GM19324 (cell line): ENCODE results near the gene TAF13.

Experiments
- ATAC-seq: cut with Tn5 transposase; IDR thresholded peaks from one replicate; pipeline ENCODE4 v1.9.1; 2021; ENCODE audit warnings: mild to moderate bottlenecking, moderate library complexity; ENCODE audit not compliant: unreplicated experiment, low FRiP score

Gene TAF13, protein sequence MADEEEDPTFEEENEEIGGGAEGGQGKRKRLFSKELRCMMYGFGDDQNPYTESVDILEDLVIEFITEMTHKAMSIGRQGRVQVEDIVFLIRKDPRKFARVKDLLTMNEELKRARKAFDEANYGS

DNA sequence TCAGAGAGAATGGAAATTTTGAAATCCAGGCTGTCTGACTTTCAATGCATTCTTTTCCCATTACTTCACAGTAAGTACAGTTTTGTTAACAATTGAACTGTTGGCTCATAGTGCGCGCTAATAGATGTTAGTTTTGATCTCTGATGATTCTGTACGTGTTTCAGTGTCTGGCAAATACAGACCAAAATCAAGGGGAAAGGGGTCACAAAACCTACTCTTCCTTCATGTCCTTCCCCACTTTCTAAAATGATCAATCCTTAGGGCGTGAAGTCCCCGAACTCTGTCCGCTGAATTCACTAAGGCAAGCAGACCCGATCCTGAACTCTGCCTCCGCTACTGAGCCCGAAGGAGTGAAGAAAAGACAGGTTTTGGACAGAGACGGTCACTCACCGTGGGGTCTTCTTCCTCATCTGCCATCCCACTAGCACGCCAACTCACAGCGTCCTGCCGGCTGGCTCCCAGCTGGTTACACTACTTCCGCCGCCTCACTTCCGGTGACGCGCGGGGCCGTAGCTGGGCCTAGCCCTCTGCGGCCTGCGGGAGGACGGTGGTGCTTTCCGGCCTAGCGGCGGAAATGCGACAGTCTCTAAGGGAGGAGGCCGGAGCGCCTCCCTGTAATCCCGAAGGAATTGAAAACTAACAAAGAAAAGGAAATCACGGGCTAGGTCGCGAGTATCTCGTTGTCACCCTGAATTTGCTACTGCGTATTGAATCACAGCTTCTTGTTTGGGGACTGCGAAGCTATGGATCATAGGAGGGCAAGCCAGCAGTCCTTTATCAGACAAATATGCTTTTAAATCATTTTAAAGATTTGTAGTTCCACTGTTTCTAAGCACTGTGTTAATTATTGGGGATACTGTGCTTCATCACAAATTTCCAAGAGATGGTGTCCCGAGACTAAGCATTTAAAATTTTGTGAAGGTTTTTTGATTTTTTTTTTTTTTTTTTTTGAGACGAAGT is at the start of gene TAF13:
TAF13 (minus strand) TSS at position 473 of the 960 bp plus-strand sequence; CDS start at position 417, 56 bp downstream.
- ATAC-seq: peak; percentile 98

DNA sequence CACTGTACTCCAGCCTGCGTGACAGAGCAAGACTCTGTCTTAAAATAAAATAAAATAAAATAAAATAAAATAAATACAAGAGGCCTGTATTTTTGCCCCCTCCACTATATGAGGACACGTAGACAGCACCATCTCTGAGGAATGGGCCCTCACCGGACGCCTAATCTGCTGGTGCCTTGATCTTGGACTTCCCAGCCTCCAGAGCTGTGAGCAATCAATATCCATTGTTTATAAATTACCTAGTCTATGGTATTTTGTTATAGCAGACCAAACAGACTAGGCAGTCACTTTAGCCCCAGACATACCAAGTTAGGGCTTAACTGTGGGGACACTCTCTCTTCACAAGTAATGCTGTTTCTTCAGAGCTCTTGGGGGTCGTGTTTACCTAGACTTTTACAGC is 44.6 kb upstream of the TAF13 start:
- no peak for ATAC-seq

DNA sequence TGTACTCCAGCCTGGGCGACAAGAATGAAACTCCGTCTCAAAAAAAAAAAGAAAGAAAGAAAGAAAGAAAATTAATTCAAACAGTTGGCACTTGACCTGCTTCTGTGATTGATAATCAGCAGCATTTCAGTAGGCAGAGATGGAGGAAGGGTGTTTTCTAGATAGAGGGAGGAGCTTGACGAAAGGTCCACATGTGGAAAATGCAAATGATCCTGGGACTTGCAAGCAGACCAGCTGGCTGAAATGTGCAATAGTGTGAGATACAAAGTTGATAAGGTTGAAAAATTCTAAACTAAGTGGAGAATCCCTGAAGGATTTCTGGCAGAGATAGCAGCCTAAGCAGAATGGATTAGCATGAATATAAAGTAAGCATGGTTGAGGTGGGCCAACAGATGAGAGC is 42.3 kb upstream of the TAF13 start:
- no peak for ATAC-seq

DNA sequence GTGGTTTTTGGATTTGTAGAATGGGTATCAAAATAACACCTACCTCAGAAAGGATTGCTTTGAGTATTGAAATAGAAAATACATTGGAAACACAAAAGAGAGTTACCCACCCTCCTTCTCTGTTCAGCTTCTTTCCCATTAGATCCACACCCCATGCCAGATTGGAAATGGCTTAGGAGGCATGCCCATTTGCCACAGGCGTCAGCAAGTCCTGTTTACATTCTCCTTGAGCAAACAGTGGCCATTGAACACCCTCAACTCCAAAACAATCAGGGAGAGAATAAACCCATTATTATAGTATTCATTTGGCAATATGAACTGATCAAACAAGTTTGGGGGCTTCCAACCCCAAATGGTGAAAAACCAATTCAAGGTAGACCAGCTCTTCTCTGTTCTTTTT is 40.5 kb upstream of the TAF13 start:
- ATAC-seq: no peak

DNA sequence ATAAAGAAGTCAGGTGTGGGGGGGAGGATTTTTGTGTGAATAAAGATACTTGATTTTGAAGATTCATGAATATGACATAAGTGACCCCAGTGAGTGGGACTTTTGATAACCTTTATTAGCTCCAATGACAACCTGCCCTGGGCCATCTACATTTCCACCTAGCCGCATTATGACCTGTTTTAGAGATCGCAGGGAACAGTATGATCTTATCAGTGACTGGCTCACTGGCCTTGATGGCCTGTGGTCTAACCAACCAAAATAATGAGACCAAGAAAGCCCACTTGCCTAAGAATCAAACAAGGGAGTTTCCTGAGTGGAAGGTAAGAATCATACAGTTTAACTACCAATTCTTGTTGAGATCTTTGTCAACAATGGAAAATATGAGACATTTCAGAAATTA is 39.9 kb upstream of the TAF13 start:
- no peak for ATAC-seq

DNA sequence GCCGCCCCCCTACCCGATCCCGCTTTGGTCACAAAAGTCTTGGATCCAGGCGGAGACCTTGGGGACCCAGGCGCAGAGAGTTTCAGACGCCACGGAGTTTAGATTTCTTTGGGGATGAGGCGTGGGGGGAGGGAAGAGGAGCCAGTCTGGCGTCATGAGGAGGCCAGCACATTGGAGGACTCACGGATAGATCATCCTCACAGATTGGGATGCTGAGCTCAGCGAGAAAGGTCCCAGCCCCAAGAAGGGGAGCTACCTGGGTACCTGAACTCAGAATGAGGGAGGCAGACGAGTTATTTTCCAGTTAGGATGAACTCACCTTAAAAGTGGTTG is 38.5 kb upstream of the TAF13 start:
- no peak for ATAC-seq

DNA sequence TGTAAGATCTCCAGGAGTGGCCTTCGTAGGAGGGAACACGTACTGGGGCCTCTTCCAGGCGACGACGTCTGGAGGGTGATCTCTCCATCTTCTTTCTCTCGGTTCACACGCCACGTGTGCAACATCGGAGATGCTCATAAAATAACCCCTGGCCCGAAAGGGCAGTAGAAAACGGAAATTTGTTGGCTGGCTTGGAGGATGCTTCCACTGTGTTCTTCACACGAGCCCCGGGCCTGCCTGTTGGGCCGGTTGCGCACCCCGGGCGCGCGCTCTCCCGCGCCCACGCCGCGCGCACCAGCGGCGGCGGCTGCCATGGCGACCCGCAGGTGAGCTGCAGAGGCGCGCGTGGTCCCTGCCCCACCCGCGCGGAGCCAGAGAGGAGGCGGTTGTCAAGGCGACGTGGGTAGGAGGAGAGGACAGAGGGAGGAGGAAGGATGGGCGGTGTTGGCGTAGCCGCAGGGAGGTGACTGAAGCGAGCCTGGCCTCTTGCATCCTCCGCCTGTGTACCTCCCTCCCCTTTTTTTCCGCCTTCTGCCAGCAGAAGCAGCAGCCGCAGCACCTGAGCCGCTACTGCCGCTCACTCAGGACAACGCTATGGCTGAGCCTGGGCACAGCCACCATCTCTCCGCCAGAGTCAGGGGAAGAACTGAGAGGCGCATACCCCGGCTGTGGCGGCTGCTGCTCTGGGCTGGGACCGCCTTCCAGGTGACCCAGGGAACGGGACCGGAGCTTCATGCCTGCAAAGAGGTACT is 38.0 kb upstream of the TAF13 start, which contains the start of gene ELAPOR1:
ELAPOR1 (plus strand) TSS at position 526 of the 752 bp plus-strand sequence; CDS start at position 595, 69 bp downstream.
- peak; percentile 65 for ATAC-seq

DNA sequence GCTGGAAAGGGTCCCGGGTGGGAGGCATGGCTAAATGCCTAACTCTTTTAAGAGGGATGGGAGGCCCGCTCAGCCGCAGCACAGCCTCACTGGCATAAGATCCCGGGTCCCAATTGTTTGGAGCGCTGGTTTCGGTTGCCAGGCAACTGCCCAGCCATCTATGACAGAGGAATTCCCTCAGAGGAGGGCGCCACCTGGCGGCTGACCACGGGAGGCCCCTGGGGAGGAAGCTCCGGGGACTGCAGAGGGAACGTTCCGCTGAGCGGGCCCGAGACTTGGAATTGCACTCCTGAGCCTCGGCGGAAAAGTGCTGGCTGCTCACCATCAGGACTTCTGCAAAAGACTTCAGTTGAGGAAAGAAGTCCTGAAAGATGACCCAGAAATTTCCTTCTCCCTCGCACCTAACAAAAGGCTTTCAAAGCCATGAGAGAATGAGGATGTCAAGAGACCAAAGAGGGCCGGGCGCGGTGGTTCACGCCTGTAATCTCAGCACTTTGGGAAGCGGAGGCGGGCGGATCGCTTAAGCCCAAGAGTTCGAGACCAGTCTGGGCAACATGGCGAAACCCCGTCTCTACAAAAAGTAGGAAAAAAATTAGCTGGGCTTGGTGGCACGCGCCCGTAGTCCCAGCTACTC is 37.0 kb upstream of the TAF13 start:
- peak; percentile 41 for ATAC-seq

DNA sequence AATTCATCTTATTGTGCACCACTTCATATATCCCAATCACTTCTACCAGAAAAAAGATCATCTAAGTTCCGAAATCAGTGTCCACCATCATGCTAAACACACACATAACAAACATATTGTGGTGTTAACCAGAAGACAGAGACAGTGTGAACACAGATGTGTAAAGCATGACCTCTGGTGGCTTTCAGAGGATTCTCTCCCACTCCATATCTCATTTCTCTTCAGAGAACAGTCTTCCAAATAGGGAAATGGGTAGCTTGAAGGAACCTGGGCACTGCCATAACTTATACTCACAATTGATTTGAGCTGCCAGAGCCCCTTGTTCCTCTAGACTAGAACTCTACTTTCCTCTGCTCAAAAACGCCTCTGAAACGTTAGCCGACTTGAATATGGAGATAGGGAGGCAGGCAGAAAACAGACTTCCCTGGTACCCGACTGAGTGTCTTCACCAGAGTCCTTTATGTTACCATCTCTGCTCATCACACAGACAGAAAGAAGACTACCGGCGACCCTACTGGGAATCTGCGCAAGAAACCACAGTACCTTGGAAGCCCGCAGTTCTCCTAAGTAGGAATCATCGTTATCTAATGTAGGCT is 36.4 kb upstream of the TAF13 start:
- no peak for ATAC-seq

DNA sequence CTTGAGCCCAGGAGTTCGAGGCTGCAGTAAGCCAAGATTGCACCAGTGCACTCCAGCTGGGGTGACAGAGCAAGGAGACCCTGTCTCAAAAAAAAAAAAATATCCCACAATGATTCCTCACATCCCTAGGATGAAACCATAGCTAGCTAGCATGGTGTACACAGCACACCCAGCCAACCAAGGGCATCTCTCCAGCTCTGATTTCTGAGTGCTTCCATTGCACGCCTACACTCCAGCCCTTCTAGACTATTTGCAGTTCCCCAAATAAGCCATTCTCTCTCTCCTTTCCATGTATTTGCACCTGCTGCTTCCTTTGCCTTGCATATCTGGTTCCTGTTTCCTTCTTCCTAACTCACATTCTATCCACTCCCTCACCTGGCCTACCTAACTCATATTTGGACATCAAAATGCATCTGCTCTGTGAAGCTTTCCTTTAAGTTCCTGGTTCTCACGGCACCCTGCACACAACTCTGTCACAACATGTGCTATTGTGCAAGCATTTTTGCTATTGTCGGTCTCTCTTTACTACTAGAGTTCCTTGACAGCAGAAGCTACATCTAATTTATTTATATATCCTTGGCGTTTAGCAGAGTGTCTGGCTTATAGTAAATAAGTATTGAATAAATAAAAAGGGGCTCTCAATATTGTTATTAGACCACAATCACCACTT is 35.7 kb upstream of the TAF13 start:
- no peak for ATAC-seq

DNA sequence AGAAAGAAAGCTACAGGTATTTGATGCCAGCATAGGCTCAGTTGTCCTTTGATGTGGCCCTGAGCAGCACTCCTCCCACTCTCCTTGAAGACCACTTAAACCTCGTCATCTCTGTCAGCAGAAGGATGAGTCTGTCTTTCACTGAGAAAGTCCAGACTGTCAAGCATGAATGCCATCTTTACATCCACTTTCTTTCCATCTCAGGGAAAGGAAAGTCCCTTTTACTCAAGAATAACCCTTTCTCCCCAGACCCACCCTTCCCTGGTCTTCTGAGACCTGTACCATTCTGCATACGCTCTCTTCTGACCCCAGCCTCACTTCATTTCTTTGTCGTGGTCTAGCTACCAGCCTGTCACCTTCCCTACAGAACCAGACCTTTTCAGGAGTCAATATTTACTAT is 34.1 kb upstream of the TAF13 start:
- ATAC-seq: no peak

DNA sequence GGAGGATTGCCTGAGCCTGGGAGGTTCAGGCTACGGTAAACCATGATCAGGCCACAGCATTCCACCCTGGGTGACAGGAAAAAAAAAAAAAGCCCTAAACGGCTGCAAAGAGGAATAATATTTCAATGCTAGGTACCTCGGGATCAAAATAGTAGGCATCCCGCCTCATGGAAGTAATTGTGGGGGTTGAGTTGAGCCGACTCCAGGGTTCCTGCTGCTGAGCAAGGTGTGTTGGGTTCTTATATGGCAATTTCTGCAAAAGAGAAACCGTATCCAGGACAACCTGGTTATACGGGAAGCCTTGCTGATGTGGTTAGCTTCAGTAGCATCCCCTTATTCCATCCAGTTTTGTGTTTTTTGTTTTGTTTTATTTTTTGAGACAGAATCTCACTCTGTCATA is 32.0 kb upstream of the TAF13 start:
- ATAC-seq: no peak

DNA sequence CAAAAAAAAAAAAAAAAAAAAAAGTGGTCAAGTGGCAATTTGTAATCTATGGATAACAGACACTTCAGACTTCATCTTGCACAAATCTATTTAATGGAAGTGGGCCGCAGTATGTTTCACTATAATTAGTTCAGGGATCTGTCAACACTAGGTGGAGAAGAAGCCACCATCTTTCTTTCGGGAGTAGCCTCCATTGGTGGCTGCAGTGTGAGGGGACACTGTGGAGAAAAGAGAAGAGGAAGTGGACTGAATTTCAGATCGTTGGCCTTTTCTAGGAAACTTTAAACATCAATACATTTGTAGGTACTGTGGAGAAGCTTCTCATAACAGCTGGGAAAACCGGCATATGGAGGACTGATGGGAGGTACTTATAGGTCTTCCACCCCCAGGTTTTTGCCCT is 30.1 kb upstream of the TAF13 start:
- no peak for ATAC-seq

DNA sequence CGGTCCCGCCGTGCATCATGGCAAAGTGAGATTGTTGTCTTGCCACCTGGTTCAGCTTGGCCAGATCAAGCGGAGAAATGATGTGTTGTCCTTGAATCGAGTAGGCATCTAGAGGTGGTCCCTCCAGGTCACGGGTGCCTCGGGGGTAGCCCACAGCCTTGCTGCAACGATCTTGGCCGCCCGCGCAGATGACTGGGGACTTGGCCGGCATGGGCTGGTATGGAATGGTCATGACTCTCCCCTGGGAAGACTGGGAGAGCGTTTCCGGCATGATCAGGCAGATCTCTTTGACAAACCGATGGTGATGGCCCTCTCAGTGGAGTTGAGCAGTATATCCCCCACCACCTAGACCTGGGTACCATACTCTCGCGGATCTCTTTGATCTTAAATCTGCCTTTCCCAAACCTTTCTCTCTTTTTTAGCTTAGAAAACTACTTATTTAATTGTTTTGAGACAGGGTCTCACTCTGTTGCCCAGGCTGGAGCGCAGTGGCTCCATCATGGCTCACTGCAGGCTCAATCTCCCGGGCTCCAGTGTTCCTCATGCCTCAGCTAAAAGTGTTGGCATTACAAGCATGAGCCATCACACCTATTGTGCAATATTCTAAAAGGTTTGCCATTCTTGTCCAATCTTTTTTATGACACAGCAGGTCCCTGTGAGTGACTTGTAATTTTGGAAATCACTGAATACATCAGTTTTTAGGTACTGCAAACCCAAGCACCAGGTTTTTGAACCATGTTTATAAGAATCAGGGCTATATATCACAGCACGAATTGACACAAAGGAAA is 28.8 kb upstream of the TAF13 start:
- no peak for ATAC-seq

DNA sequence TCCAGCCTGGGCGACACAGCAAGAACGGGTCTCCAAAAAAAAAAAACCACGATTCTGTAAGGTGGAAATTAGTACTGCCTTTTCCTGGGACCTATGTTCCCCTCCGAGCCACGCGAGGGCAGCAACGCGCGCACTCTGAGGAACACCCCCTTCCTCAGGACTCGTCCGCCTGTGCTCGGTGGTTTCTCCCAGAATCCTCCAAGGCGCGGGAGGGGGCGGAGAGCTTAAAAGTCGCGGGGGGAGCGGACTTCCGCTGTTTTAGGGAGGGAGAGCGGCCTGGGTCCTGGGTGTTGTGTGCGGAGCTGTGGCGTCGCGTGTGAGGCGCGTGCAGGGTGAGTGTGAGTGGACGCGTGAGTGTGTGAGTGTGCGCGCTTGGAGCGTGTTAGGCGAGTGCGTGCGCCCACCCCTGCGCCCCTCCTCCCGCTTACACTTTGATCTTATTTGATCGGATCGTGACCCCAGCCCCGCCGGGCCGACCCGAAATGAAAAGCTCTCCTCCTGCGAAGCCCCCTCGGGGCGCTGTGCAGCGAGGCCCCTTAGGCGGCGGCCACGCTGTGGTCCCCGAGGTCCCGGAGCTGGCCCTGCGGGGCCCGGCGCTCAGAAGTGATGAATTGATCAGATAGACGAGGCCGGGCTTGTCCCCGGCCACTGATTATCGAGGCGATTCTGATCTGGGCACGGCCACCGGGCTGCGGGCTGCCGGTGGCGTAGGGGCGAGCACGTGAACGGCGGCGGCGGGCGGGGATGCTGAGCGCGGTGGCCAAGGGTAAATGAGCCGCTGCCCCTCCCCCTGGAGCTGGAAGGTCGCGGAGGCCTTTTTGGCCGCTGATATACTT is 24.4 kb upstream of the TAF13 start:
- ATAC-seq: peak; percentile 95

DNA sequence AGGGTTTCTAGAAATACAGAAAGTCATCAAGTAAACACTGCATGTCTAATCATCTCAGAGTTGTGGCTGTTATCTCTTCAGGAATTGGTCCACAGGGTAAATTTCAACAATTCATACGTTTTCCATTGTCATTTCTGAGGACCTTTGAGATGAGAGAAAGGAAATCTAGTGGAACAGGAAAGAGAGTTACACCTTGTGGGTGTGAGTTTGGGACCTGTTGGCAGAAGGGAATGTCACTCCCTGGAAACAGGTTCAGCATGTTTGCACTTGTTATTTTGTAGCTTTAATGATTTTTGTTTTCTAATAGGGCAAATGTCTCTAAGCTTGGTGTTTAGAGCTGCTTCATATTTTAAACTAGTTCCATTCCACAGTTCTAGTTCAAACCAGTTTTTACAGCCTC is 20.3 kb upstream of the TAF13 start:
- no peak for ATAC-seq

DNA sequence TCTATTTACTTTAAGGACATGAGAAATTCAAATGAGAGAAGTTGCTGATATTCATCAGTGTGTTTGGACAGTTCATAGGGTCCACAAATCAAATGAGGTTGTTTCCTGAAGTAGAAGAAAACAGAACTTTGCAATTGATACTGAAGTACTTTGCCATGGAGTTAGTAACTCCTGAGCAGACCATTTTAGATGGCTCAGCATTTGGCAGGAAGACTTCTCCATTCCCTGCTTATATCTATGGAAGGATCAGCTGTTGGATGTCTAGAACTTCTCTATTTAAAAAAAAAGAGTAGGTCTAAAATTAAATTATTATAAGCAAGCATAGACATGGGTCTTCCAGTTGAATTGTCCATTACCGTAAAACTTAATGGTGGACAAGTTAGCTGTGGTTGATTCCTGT is 19.8 kb upstream of the TAF13 start:
- no peak for ATAC-seq

DNA sequence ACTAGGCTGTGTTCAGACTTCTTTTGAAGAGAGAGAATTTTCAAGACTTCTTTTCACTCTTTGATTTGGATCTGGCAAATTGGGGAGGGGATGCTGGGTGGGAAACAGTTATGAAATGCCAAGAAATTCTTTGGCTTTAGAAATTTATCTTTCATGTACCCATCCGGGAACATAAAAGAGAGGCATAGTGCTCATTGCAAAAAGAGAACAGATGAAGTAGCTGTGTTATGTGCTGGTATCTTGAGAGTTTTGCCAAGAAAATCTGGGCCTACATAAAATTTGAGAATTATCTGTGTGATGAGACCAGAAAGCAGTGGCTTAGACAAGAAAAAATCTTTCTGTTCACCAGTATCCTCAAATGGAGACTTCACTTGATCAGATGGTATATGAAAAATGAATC is 19.1 kb upstream of the TAF13 start:
- no peak for ATAC-seq
